NCI-H2029 treated with DMSO at 0.1 percent for 48 hours (cell line): ENCODE data around the gene WIPF2.
A peak's percentile ranks its signal among the peaks of the same experiment; 100 is the strongest.

ENCODE experiments used
- DNase-seq: peaks from one replicate; lab custom pipeline; 2025; lab: John Stamatoyannopoulos, UW

Gene WIPF2

DNA sequence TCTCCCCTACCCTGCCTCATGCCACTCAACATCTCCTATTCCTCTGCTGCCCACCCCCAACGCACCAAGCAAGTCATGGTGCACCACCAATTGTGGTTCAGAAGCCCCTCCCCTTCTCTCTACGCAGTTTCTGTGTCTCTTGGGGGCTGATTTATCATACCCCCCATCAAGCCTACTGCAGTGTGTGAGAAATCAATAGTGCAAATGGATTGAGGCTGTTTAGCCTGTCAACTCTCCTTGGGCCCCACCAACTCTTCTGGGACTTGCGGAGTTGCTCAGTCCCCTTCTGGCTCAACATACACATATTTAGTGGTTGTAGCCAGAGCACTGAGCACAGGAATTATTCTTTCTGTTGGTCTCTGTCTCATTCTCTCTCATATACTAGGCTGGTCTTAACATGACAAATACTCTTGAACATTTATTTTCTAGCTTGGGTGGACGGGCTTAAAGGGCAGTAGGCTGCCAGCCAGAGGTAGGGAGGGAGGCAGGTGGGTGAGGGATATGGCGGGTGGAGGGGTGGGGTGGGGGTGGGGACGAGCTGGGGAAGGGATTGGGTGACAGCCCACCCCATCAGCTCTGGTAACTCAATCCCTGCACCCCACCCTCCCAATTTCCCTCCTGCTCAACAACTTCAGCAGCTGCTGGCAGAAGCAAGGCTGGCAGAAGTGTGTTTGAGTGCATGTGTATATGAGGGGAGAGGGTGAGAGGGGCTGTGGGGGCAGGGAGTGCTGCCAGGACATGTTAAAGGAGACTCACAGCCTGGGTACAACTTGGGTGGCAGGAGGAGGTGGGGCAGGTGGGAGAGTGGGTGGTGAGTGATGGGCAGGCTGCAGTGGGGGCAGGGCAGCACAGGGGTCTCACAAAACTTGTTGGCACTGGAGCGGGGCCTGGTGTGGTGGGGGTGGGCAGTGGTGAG lies 94.8 kb downstream of the WIPF2 start:
- peak; percentile 26 for DNase-seq

DNA sequence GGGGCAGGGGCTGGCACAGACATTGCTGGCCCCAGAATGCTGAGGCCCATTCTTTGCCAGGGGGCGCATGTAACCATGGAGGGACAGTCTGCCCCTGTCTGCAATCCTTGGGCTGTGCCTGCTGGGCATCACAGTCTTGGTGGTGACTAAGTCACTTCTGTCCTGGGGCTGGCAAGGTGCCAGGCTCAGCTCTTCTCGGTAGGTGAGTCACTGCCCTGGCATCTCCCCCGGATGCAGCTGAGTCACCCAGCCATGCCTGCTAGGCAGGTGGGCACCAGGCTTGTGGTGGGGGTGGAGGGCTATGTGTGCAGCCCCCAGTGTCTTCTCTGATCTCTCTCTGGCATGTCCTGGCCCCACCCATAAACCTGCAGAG lies 95.5 kb downstream of the WIPF2 start:
- DNase-seq = peak; percentile 70

DNA sequence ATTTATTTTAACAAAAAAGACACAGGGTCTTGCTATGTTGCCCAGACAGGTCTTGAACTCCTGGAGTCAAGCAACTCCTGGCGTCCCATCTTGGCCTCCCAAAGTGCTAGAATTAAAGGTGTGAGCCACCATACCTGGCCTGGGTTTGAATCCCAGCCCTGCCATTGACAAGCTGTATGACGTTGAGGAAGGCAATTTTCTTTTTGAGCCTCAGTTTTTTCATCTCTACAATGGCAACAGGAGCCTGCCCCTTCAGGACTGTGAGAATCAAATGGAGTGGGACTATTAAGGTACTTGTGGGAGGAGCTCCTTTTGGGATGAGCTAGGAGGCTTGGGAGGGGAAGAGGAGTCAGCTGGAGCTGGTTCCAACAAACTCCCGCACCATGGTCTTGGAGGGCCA lies 96.1 kb downstream of the WIPF2 start:
- no peak for DNase-seq

DNA sequence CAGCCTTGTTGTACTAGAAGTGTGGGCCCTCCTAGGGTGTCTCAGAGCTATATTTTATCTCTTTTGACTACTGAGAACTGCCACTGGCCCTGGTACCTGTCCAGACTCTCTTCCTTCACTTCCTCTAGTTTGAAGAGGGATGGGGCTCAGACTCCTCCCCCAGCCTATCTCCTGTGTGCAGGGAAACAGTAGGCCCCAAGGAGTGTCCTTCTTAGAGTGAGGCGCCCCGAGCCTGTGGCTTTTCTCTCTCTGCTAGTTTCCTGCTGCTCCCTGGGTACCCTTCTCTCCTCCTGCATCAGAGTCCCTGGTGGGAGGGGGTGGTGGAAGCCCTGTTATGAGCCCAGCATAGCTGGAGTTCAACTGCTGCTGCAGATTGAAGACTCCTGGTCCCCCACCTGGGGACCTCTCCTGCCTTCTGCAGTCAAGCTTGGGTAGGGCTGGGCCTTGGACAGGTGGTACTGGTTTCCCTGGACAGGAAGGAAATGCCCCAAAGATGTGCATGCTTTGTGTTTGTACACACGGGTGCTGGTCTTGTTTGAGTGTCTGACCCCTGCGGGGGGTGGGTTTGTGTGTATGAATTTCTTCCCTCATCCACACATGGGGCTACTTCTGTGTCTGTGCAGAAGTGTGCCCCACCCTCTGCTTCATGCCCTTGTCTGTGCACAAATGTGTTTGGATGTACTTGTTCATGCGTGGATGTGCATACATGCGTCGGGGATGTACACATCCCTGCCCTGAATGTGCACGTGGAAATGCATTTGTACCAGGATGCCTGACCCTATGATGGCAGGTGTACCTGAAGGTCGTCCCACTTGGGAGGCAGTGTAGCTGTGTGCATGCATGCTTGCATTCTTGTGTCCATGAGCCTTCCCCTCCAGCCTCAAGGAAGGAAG lies 96.8 kb downstream of the WIPF2 start:
- DNase-seq = no peak

DNA sequence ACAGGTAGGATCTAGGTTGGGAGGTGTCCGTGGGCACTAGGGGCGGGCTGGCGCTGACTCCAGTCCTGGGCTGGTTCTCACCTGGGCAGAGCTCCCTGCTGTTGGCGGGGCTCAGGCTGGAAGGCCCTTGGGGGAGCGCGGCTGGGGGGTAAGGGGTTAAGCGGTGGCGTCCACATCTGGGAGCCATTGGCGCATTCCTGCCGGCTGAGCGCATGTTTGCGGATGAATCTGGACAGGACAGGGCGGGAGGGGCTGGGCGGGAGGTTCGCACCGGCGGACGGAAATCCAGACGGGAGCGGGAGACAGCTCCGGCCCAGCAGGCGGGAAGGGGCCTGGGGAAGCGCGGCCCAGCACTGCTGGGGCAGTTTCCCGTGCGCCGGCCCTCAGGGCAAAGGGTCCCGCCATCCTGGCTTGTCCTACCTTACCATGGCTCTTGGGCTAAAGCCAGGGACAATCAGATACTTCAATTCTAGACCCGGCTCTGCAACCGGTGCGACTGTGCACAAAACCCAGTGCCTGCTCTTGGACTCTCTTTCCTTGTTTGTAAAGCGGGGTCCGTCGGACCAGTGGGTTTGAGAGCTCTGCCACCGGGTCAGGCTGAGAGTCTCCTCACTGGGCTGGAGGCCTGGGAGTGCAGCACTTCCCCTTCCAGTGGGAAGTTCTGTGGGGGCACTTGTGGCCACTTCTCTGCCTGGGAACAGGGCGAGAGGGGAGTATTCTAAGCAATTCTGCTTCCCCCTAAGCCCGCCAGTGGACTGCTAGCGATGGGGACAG lies 97.7 kb downstream of the WIPF2 start:
- no peak for DNase-seq

DNA sequence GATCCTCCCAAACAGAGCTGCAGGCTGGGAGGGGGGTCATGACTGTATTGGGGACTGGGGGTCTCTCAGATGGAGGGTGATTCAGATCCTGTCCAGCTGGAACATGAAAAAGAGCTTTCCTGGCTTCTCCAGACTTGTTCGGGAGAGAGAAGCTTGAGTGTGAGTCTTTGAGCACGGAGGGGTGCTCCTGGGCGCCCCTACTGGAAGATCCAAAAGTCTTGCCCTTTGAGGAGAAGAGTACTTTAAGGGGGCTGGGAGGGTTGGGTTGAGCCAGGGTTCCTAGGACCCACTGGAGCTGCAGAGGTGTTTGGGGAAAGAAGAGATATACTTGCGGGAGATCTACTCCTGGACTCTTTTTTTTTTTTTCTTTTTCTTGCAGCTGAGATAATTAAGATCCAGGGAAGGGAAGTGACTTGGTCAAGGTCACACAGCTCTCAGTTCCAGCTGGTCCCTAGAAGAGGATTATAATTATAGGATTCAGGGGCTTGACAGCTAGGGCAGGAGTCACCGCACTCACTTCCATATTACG lies 98.3 kb downstream of the WIPF2 start:
- DNase-seq = no peak

DNA sequence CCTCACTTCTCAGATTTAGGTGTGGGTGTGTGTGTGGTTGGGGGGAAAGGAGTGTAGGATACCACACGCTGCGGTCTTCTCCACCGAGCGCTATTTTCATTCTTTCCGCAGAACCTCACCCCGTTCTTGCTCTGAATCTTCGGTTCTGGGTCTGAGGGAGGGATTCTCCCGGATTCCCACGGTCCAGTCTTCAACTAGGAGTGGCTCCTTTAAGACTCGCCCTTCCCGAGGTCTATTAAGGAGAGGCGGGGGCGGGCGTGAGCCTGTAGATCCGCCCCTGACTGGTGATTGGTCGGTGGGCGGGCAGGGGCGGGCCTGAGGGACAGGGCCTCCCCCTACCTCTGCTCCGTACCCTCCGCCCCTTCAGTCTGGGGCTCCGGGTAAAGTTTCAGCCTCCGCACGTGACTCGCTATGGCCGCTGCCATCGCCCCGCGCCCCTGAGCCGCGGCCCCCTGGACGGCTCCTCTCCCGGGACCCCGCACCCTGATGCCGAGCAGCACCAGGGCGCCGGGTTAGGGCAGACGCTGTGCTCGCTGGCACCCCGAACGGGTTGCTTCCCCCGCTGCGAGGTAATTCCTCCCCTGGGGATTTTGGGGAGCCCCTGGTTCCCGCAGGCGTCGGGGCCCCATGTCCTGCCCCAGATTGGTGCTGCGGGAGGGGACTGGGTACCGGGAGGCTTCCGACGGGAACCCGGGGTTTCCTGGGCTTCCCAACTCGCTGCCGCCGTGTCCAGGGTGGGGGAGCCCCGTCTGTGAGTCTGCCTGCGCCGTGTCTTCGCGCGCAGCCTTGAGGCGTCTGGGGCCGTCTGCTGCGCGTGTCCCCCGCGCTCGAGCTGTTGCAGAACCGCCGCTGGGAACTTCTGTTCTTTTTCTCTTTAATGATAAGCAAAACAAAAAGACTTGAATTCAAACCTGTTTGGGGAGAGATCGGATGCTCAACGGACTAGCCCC lies 99.1 kb downstream of the WIPF2 start:
- peak; percentile 76 for DNase-seq

DNA sequence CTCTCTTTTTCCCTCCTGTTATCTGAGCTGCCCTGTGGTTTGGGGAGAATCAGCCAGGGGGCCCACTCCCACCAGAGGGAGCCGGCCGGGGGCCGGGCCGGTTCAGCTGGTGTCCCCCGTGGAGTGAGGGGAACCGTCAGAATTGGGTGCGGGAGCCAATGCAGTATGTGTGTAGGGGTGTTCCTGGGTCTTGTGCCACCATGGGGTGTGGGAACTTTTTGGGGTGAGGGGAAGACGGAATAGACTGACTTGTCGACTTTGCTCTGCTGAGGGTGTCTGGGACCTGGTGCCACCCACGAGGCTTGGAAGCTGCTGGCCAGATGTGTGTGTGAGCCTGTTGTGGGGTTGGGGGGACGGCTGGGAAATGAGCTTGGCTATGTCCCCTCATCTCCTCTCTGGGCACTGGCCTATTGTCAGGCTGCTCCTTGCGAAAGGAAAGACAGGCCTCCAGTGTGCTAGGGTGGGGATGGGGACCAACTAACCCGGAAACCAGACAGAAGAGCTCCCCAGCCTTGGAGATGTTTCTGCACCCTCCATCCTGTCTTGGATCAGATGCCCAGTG lies 99.8 kb downstream of the WIPF2 start:
- no peak for DNase-seq

DNA sequence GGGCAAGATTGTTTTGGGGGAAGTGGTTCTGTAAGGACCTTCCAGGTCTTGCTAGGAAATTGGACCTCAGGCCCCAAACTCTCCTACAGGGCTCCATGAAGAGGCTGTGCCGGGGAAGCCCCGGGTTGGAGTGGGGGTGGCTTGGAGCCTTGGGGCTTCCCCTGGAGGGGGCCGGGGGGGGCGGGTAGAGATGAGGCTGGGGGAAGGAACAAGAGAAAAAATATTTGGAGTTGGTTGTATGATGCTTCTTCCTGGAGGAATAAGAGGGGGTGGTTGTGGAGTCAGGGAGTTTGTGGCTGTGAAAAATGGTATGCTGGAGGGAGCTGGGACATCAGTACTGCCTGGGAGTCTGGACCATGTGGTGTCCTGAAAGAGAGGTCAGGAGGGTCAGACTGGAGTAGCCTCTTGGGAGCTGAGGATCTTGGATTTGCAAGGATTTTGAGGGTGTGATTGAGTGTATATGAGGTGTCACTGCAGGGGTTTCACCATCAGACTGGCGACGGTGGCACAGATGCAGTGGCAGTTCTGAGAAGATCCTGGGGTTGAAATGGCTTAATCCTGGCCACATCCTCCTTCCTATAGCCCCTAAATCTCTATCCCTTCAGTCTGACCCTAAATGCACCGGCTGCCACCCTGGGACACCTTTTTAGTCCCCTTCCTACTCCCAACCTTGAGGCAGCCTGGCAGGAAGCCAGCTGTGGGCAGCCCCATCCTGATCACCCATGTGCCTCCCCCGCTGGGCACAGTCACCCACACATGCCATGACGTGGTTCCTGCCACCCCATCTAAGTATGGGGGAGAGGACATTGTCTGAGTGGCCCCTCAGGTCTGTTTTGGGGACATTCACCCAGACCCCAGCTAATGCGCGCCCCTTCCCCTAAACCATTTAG lies 100.8 kb downstream of the WIPF2 start:
- no peak for DNase-seq

DNA sequence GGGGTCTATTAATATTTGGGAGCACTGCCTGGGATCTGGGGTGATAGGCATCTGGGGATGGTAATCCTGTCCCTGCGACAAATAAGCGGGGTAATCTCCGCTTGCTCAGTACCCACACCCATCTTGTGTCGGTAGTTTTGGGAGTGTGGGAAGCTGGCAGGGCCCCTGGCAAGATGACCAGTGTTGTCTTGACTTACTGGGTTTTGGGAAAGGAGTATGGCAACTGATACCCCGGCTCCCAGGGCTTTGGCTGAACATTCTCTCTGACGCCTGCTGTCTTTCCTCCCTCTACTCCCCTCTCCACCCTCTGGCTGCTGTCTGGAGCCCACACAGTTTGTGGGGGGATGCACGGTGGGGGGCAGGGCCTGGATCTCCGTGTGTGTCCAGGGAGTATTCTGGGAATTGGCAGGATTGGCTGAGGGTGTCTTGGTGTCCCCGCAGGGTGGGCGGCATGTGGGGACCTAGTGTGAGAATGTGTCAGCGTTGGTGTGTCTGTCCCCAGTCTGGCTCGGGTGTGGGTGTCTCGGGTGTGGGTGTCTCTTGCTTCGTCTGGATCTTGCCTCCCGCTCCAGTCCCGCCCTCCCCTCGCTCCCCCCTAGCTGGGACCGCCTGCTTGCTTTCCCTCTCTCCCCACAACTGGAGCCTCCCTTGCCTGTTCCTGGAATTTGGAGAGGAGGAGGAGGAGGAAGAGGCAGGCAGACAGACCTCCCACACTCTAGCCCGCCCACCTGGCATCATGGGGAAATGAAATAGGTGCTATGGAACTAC lies 101.8 kb downstream of the WIPF2 start:
- DNase-seq = no peak

DNA sequence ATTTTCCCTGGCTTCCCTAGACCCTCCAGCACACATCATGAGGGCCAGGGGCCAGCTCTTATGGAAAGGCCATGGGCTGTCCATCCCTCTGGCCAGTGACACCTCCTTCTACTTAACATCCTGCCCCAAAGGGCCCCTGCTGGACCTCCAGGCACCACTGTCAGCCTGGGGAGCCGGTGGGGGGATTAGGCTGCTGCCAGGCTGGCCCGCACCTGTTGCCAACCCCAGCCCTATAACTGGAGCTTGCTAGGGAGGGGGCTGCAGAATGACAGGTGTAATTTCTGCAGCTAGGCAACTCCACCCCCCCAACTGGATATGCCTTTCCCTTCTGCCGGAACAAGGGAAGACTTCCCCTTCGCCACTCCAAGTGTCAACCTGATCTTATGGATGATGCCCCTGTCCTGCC lies 102.4 kb downstream of the WIPF2 start:
- no peak for DNase-seq

DNA sequence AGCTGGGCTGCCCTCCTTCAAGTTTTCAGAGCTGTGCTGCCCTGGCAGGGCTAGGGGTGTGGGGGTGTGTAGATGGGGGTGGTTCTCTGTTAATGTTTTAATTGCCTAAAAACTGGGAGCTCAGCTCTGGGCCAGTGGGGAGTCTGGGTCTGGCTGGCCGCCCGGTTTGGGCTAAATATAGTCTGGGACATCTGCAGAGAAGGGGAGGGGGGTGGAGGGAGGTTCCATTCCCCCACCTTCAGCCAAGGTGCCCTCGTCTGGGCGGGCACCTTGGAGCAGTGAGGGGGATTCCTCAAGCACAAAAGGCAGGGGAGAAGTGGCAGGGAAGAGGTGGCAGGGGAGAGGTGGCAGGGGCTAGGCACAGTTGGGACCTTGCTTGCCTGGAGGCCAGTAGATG lies 102.9 kb downstream of the WIPF2 start:
- no peak for DNase-seq

DNA sequence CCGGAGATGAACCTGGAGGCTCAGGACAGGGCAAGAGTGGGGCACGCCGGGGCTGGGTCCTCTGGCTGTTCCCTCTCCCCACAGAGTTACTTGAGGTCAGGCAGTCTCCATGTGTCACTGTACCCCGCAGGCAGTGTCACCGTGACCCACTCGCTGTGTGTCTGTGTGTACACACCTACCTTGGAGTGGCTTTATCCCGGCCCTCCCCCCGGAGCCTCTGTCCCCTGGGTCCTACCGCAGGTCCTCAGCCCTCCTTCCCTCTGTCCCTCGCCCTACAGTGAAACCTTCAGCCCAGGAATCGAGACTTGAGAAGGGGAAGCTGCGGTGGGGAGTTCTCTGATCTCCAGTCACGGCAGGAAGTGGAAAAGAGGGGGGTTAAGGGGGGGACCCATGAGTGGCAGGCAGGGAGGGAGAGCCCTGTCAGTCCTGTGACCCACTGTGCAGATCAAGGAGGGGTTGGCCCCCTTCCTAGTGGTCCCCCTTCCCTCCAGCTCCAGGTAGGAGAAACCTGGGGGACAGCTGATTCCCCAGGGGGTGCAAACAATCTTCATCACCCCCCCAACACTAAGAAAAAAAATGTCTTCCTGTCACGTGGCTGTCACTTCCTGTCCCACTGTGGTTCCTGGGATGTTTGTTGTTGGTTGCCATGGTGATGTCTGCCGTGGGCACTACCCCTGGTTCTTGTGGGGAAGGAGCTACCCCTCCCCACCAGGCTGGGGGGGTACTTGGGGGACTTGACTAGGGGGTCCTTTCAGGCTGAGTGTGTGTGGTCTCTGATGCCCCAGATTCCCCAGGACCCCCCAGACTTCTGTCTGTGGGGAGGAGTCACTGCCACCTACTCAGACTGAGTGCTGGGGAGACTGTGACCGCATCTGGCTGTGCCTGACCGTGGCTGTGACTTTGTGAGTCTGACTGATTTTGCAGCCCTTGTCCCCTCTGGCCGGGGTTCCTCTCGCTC lies 103.5 kb downstream of the WIPF2 start:
- DNase-seq = no peak

DNA sequence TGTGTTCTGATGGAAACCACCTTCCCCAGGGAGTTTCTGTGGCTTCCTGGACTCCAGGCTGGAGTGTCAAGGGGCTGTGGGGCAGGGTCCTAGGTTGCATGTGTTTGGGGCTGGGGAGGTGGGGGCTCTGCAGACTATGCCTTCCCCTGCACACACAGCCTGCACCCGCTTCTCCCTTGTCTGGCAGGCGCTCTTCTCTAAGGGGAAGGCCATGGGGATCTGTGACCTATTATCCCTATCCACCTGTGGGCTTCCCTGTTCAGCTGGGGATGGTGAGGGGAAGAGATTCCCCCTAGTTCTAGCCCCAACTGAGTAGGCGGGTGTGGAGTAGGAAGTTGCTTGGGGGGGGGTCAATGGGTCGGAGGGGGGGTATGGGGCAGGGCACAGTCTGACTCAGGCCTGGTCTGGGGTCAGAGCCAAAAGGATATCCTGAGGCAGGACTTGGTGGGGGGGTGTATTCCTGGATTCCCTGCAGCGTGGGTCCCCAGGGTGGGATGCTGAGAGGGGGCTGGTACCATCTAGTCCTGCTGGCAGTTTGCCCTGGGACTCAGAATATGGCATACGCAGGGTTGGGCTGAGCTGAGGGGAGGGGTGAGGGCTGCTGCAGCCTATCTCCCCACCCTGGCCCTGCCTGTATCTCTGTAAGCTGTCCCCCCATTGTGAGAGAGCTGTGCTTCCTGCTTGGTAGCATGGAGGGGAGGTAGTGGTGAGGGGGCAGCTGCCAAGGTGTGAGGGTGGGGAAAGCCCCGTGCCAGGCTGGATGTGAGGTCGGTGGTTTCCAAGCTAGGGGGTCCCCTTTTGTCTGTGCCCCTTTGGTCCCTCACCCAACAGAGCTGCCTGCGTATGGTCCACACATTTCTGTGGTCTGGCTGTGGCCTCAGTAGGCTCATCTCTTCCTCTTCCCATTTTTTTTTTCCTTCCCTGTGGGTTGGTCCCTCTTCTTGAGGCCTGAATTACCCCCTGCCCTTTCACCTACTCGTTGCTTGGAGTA lies 104.6 kb downstream of the WIPF2 start:
- DNase-seq = no peak

DNA sequence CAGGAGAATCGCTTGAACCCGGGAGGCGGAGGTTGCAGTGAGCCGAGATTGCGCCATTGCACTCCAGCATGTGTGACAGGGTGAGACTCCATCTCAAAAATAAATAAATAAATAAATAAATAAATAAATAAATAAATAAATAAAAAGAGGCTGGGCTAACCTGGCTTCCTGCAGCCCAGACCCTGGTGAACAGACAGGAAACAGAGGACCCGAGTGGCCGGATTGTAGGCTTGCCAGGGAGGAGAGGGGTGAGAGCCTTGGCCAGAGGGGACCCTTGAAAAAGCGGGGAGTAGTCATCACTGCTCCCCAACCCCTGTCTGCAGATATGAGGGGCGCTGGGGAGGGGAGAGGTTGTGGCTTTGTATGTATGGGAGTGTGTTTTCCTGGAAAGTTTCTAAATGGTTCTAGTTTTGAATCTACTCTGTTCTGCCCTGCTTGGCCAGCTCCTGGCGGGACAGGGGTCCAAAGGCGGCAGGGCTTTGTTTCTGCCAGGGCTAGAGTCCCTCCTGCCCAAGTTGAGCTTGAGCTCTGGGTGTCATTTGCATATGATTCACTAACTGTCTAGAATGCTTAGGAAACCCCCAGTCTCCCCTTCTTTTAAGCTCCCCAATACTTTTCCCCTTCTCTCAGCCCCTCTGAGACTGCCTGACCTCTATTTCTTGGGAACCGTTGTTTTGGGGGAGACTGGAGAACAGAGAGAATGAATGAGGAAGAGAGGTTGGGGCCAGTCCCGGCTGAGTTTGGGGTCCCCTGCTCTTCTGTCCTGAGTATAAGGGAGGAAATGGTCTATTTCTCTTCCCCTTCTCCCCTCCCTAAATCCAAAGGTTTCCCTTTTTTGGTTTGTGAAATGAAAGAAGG lies 106.3 kb downstream of the WIPF2 start:
- DNase-seq = no peak
